ENCODE data around the gene EMP2.

EMP2 gene

DNA sequence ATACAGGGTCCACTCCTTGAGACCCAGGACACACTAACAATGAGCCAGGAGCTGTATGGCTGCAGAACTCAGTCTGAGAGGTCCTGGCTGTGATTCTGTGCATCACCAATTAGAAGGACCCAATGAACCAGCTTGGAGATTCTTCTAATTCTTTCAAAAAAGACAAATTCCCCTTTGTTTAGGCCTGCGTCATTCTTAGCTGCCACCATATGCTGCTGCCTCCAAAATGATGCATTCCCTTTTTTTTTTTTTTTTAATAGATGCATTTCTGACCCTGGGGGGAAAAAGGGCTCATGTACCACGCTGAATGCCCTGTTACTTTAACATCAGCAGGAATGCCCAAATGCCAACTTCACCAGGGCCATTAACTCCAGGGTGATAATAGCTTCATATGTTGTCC, 28.5 kb downstream of the EMP2 start:
- no peaks in the 10 kb centered on the region for H3K27me3 ChIP-seq (replicated peaks in 2 of 5; ENCODE audit: control insufficient read depth in 4 of 5, insufficient read depth in 5 of 5, low read length in 4 of 5)
- WGBS (ENCODE audit: insufficient coverage), result no CpG with 5 or more reads among the region's 2 CpGs
- no peak overlapping the region for H3K4me3 ChIP-seq (ENCODE audit: control insufficient read depth in 1 of 7, extremely low read depth in 1 of 7, insufficient read depth in 4 of 7, low read depth in 2 of 7, low read length in 6 of 7)
- H3K27ac ChIP-seq (ENCODE audit: insufficient read depth in 1 of 2, low read depth in 1 of 2, low read length in 2 of 2, poor library complexity in 1 of 2, severe bottlenecking in 2 of 2), result no peak overlapping the region
- POLR2A ChIA-PET, result no interaction called here
- DNase-seq, result no peak
- peaks cover 0 to 14% (median 10%) of the 10 kb centered on the region in 4 experiments for H3K4me1 ChIP-seq (ENCODE audit: control extremely low read depth in 1 of 4, control insufficient read depth in 4 of 4, insufficient read depth in 4 of 4, low read length in 3 of 4)
- CTCF ChIA-PET, result interaction anchor here (0.6 to 1.3 kb wide), 2 partner anchors 9 to 32 kb away, joined by 3 to 5 read pairs; no protein-coding TSS in a partner anchor
- peaks cover 2 to 16% (median 8%) of the 10 kb centered on the region in 5 experiments for H3K9me3 ChIP-seq (ENCODE audit: control extremely low read depth in 1 of 5, control insufficient read depth in 4 of 5, insufficient read depth in 2 of 5, low read depth in 1 of 5, low read length in 4 of 5)
- H3K36me3 ChIP-seq (ENCODE audit: control insufficient read depth in 4 of 4, insufficient read depth in 4 of 4, low read length in 3 of 4), result no peaks in the 10 kb centered on the region

DNA sequence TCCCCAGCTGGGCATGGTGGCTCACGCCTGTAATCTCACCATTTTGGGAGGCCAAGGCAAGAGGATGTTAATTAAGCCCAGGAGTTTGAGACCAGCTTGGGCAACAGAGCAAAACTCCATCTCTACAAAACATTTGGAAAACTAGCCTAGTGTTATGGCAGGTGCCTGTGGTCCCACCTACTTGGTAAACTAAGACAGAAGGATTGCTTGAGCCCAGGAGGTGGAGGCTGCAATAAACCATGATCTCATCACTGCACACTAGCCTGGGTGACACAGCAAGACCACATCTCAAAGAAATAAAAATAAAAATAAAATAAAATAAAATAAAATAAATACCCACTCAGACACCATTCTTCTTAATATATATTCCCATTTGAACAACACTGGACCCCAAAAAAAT, 32.0 kb downstream of the EMP2 start:
- Histone ChIP-seq H3K9me3 (ENCODE audit: control extremely low read depth in 1 of 5, control insufficient read depth in 4 of 5, insufficient read depth in 2 of 5, low read depth in 1 of 5, low read length in 4 of 5) (peaks cover 0 to 12% (median 6%) of the 10 kb centered on the region in 5 experiments), H3K27me3 (replicated peaks in 2 of 5; ENCODE audit: control insufficient read depth in 4 of 5, insufficient read depth in 5 of 5, low read length in 4 of 5) (no peaks in the 10 kb centered on the region), H3K4me3 (ENCODE audit: control insufficient read depth in 1 of 7, extremely low read depth in 1 of 7, insufficient read depth in 4 of 7, low read depth in 2 of 7, low read length in 6 of 7) (no peak overlapping the region), H3K4me1 (ENCODE audit: control extremely low read depth in 1 of 4, control insufficient read depth in 4 of 4, insufficient read depth in 4 of 4, low read length in 3 of 4) (peaks cover 0 to 11% (median 9%) of the 10 kb centered on the region in 4 experiments), H3K27ac (ENCODE audit: insufficient read depth in 1 of 2, low read depth in 1 of 2, low read length in 2 of 2, poor library complexity in 1 of 2, severe bottlenecking in 2 of 2) (no peak overlapping the region), H3K36me3 (ENCODE audit: control insufficient read depth in 4 of 4, insufficient read depth in 4 of 4, low read length in 3 of 4) (no peaks in the 10 kb centered on the region)
- CTCF ChIA-PET, result no interaction called here
- WGBS (ENCODE audit: insufficient coverage), result no CpG with 5 or more reads among the region's 1 CpG
- POLR2A ChIA-PET, result no interaction called here
- no peak for DNase-seq

DNA sequence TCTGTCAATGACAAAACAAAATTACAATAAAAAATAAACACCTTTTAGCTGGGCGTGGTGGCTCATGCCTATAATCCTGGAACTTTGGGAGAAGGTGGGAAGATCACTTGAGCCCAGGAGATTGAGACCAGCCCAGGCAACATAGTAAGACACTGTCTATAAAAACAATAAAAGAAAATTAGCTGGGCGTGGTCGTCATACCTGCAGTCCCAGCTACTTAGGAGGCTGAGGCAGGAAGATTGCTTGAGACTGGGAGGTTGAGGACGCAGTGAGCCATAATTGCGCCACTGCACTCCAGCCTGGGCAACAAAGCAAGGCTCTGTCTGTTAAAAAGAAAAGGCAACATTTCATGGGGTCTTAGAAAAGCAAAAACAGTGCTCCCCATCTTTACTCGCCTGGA, 32.7 kb downstream of the EMP2 start:
- no peak overlapping the region for H3K27ac ChIP-seq (ENCODE audit: insufficient read depth in 1 of 2, low read depth in 1 of 2, low read length in 2 of 2, poor library complexity in 1 of 2, severe bottlenecking in 2 of 2)
- peaks cover 0 to 5% (median 2%) of the 10 kb centered on the region in 4 experiments for H3K4me1 ChIP-seq (ENCODE audit: control extremely low read depth in 1 of 4, control insufficient read depth in 4 of 4, insufficient read depth in 4 of 4, low read length in 3 of 4)
- DNase-seq, result no peak
- WGBS (ENCODE audit: insufficient coverage), result 97% methylated on average over 5 of the region's 6 CpGs
- H3K36me3 ChIP-seq (ENCODE audit: control insufficient read depth in 4 of 4, insufficient read depth in 4 of 4, low read length in 3 of 4), result no peaks in the 10 kb centered on the region
- H3K4me3 ChIP-seq (ENCODE audit: control insufficient read depth in 1 of 7, extremely low read depth in 1 of 7, insufficient read depth in 4 of 7, low read depth in 2 of 7, low read length in 6 of 7), result no peak overlapping the region
- CTCF ChIA-PET, result no interaction called here
- no peaks in the 10 kb centered on the region for H3K27me3 ChIP-seq (replicated peaks in 2 of 5; ENCODE audit: control insufficient read depth in 4 of 5, insufficient read depth in 5 of 5, low read length in 4 of 5)
- POLR2A ChIA-PET, result no interaction called here
- peaks cover 0 to 12% (median 6%) of the 10 kb centered on the region in 5 experiments for H3K9me3 ChIP-seq (ENCODE audit: control extremely low read depth in 1 of 5, control insufficient read depth in 4 of 5, insufficient read depth in 2 of 5, low read depth in 1 of 5, low read length in 4 of 5)

DNA sequence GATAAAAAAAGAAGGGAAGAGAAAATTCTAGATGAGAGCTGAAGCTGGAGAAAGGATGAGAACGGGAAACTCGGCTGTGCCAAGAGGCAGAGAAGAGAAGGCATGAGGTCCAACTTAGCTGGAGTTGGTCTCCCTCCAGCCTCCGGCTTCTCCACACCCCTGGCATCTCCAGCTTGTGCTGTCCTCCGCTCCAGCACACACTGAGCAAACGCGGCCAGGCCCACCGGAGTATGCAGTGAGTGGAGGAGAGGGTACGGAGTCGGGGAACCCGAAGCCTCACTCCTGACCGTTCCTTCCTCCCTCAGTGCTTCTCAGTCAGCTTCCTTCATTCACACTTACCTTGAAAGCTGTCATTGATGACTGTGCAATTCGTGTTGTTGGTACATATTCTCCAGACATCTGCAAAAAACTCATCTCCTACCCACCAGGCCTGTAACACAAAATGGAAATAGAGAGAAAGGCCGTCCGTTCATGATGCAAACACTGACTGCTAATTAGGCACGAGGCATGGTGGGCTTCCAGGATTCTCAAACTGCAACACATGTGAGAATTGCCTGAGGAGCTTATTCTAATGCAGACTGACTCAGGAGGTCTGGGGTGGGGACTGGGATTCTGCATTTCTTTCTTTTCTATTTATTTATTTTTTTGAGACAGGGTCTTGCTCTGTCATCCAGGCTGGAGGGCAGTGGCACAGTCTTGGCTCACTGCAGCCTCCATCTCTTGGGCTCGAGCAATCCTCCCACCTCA, 37.0 kb downstream of the EMP2 start:
- no peak for DNase-seq
- Histone ChIP-seq H3K27me3 (replicated peaks in 2 of 5; ENCODE audit: control insufficient read depth in 4 of 5, insufficient read depth in 5 of 5, low read length in 4 of 5) (no peaks in the 10 kb centered on the region), H3K27ac (ENCODE audit: insufficient read depth in 1 of 2, low read depth in 1 of 2, low read length in 2 of 2, poor library complexity in 1 of 2, severe bottlenecking in 2 of 2) (no peak overlapping the region), H3K36me3 (ENCODE audit: control insufficient read depth in 4 of 4, insufficient read depth in 4 of 4, low read length in 3 of 4) (no peaks in the 10 kb centered on the region), H3K4me1 (ENCODE audit: control extremely low read depth in 1 of 4, control insufficient read depth in 4 of 4, insufficient read depth in 4 of 4, low read length in 3 of 4) (no peaks in the 10 kb centered on the region), H3K9me3 (ENCODE audit: control extremely low read depth in 1 of 5, control insufficient read depth in 4 of 5, insufficient read depth in 2 of 5, low read depth in 1 of 5, low read length in 4 of 5) (peaks cover 0 to 8% (median 3%) of the 10 kb centered on the region in 5 experiments), H3K4me3 (ENCODE audit: control insufficient read depth in 1 of 7, extremely low read depth in 1 of 7, insufficient read depth in 4 of 7, low read depth in 2 of 7, low read length in 6 of 7) (no peak overlapping the region)
- ChIA-PET POLR2A (no interaction called here), CTCF (no interaction called here)
- 98% methylated on average over 7 of the region's 16 CpGs for WGBS (ENCODE audit: insufficient coverage)

DNA sequence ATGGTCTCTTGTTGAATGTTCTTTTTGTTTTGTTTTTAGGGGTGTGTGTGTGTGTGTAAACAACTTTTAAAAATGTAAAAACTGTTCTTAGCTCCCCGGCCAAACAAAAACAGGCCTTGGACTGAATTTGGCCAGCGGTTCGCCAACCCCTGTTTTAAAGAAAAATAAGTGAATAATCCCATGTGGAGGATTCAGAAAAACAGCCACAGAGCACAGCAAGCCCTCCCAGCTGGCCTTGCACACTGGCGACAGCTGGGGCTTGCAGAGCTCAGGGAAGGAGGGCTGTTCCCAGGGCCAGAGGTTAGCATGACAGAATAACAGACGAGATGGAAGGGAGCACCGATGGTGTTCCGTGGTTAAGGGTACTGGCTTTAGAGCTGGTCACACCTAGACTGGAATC, 39.0 kb downstream of the EMP2 start:
- no peak for DNase-seq
- WGBS (ENCODE audit: insufficient coverage), result 96% methylated on average over 5 of the region's 7 CpGs

DNA sequence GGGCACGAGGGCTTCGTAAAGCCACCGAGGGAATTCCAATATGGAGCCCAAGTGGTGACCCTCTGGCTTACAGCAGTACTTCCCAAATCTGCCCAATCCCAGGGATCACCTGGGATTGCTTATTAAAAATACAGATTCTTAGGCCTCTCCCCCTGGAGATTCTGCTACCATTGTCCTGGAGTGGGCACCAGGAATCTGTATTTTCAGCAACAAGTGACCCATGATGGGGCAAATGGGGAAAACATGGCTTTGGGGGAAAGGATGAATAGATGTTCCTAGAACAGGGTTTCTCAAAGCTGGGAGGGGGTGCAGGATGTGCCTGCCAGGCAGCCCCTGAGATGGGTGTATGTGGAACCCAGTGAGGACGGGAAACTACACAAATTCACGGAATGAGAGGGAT, 40.6 kb downstream of the EMP2 start:
- no peaks in the 10 kb centered on the region for H3K9me3 ChIP-seq (ENCODE audit: control extremely low read depth in 1 of 5, control insufficient read depth in 4 of 5, insufficient read depth in 2 of 5, low read depth in 1 of 5, low read length in 4 of 5)
- H3K4me1 ChIP-seq (ENCODE audit: control extremely low read depth in 1 of 4, control insufficient read depth in 4 of 4, insufficient read depth in 4 of 4, low read length in 3 of 4), result no peaks in the 10 kb centered on the region
- no peak for DNase-seq
- no peaks in the 10 kb centered on the region for H3K36me3 ChIP-seq (ENCODE audit: control insufficient read depth in 4 of 4, insufficient read depth in 4 of 4, low read length in 3 of 4)
- no peak overlapping the region for H3K4me3 ChIP-seq (ENCODE audit: control insufficient read depth in 1 of 7, extremely low read depth in 1 of 7, insufficient read depth in 4 of 7, low read depth in 2 of 7, low read length in 6 of 7)
- no peaks in the 10 kb centered on the region for H3K27me3 ChIP-seq (replicated peaks in 2 of 5; ENCODE audit: control insufficient read depth in 4 of 5, insufficient read depth in 5 of 5, low read length in 4 of 5)
- POLR2A ChIA-PET, result no interaction called here
- 98% methylated on average over 5 of the region's 5 CpGs for WGBS (ENCODE audit: insufficient coverage)
- CTCF ChIA-PET, result no interaction called here
- no peak overlapping the region for H3K27ac ChIP-seq (ENCODE audit: insufficient read depth in 1 of 2, low read depth in 1 of 2, low read length in 2 of 2, poor library complexity in 1 of 2, severe bottlenecking in 2 of 2)

More for the DNA sequence above, 39.0 kb downstream of the EMP2 start:
- Histone ChIP-seq H3K9me3 (ENCODE audit: control extremely low read depth in 1 of 5, control insufficient read depth in 4 of 5, insufficient read depth in 2 of 5, low read depth in 1 of 5, low read length in 4 of 5) (no peaks in the 10 kb centered on the region), H3K36me3 (ENCODE audit: control insufficient read depth in 4 of 4, insufficient read depth in 4 of 4, low read length in 3 of 4) (no peaks in the 10 kb centered on the region), H3K27me3 (replicated peaks in 2 of 5; ENCODE audit: control insufficient read depth in 4 of 5, insufficient read depth in 5 of 5, low read length in 4 of 5) (no peaks in the 10 kb centered on the region), H3K4me1 (ENCODE audit: control extremely low read depth in 1 of 4, control insufficient read depth in 4 of 4, insufficient read depth in 4 of 4, low read length in 3 of 4) (no peaks in the 10 kb centered on the region), H3K4me3 (ENCODE audit: control insufficient read depth in 1 of 7, extremely low read depth in 1 of 7, insufficient read depth in 4 of 7, low read depth in 2 of 7, low read length in 6 of 7) (no peak overlapping the region), H3K27ac (ENCODE audit: insufficient read depth in 1 of 2, low read depth in 1 of 2, low read length in 2 of 2, poor library complexity in 1 of 2, severe bottlenecking in 2 of 2) (no peak overlapping the region)
- ChIA-PET POLR2A (no interaction called here), CTCF (interaction anchor here (0.9 to 1.1 kb wide), 2 partner anchors 25 to 27 kb away, joined by 3 read pairs; no protein-coding TSS in a partner anchor)

DNA sequence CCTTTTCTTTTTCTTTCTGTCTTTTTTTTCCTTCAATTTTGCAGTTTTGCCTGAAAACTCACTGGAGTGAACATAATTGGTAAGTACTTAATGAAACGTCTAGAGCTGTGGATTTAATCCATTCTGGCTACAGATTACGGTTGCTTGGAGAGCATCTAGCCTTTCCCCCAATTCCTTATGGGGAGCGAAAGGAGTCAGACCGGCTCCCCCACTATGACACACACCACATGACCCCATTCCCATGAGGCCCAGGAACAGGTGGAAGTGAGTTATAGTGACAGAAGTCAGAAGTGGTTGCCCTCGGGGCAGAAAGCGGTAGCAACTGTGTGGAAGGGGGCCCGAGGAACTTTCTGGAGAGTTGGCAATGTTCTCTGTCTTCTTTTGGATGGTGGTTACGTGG, 41.2 kb downstream of the EMP2 start:
- no peaks in the 10 kb centered on the region for H3K4me1 ChIP-seq (ENCODE audit: control extremely low read depth in 1 of 4, control insufficient read depth in 4 of 4, insufficient read depth in 4 of 4, low read length in 3 of 4)
- H3K9me3 ChIP-seq (ENCODE audit: control extremely low read depth in 1 of 5, control insufficient read depth in 4 of 5, insufficient read depth in 2 of 5, low read depth in 1 of 5, low read length in 4 of 5), result no peaks in the 10 kb centered on the region
- H3K27me3 ChIP-seq (replicated peaks in 2 of 5; ENCODE audit: control insufficient read depth in 4 of 5, insufficient read depth in 5 of 5, low read length in 4 of 5), result no peaks in the 10 kb centered on the region
- H3K4me3 ChIP-seq (ENCODE audit: control insufficient read depth in 1 of 7, extremely low read depth in 1 of 7, insufficient read depth in 4 of 7, low read depth in 2 of 7, low read length in 6 of 7), result no peak overlapping the region
- no peaks in the 10 kb centered on the region for H3K36me3 ChIP-seq (ENCODE audit: control insufficient read depth in 4 of 4, insufficient read depth in 4 of 4, low read length in 3 of 4)
- H3K27ac ChIP-seq (ENCODE audit: insufficient read depth in 1 of 2, low read depth in 1 of 2, low read length in 2 of 2, poor library complexity in 1 of 2, severe bottlenecking in 2 of 2), result no peak overlapping the region
- ChIA-PET POLR2A (no interaction called here), CTCF (no interaction called here)
- no peak for DNase-seq
- WGBS (ENCODE audit: insufficient coverage), result 100% methylated on average over 1 of the region's 8 CpGs

Measured in common myeloid progenitor, CD34-positive (primary cell).